Effector memory CD4-positive, alpha-beta T cell (primary cell): ENCODE results near the gene CCDC197.

Experiments used
- DNase-seq, 3 donors: peaks; one replicate each; pipeline ENCODE4 v3.0.0-alpha.2; 2020
- H3K27ac ChIP-seq: 2 replicates; pipeline ENCODE4 v1.7.0; 2013; ENCODE audit warnings: mild to moderate bottlenecking, low read length, moderate library complexity; ENCODE audit not compliant: insufficient read depth, poor library complexity, severe bottlenecking
- H3K27me3 ChIP-seq: replicated peaks from 2 replicates; pipeline ENCODE4 v1.7.0; 2013; ENCODE audit warnings: mild to moderate bottlenecking, low read length; ENCODE audit not compliant: insufficient read depth, control insufficient read depth, poor library complexity, severe bottlenecking
- H3K36me3 ChIP-seq: 2 replicates; pipeline ENCODE4 v1.7.0; 2013; ENCODE audit warnings: mild to moderate bottlenecking, low read length, moderate library complexity; ENCODE audit not compliant: control insufficient read depth, insufficient read depth
- H3K4me1 ChIP-seq: 2 replicates; pipeline ENCODE4 v1.7.0; 2013; ENCODE audit warnings: low read length, mild to moderate bottlenecking; ENCODE audit not compliant: control insufficient read depth, insufficient read depth, poor library complexity, severe bottlenecking
- H3K4me3 ChIP-seq: 2 replicates; pipeline ENCODE4 v1.7.0; 2013; ENCODE audit warnings: low read length, low read depth, mild to moderate bottlenecking; ENCODE audit not compliant: insufficient read depth, poor library complexity, severe bottlenecking
- H3K9me3 ChIP-seq: 2 replicates; pipeline ENCODE4 v1.7.0; 2013; ENCODE audit warnings: mild to moderate bottlenecking, low read length, moderate library complexity; ENCODE audit not compliant: control insufficient read depth

Gene CCDC197

GRCh38 chr14:93970965-93971634 is 26.0 kb upstream of the CCDC197 start:
- no peak for DNase-seq
- Histone ChIP-seq H3K27me3 (no peaks in the 10 kb centered on the region), H3K36me3 (no peaks in the 10 kb centered on the region), H3K4me3 (peak overlapping the region; percentile 54), H3K4me1 (peaks cover 16% of the 10 kb centered on the region), H3K27ac (peak overlapping the region; percentile 59), H3K9me3 (no peaks in the 10 kb centered on the region)

- Histone ChIP-seq H3K9me3 (no peaks in the 10 kb centered on the region), H3K4me1 (peaks cover 18% of the 10 kb centered on the region), H3K36me3 (no peaks in the 10 kb centered on the region), H3K27me3 (no peaks in the 10 kb centered on the region), H3K27ac (no peak overlapping the region), H3K4me3 (peak overlapping the region; percentile 54)
- DNase-seq = no peak
These were observed 25.5 kb upstream of the CCDC197 start for GRCh38 chr14:93971635-93972027.

DNA sequence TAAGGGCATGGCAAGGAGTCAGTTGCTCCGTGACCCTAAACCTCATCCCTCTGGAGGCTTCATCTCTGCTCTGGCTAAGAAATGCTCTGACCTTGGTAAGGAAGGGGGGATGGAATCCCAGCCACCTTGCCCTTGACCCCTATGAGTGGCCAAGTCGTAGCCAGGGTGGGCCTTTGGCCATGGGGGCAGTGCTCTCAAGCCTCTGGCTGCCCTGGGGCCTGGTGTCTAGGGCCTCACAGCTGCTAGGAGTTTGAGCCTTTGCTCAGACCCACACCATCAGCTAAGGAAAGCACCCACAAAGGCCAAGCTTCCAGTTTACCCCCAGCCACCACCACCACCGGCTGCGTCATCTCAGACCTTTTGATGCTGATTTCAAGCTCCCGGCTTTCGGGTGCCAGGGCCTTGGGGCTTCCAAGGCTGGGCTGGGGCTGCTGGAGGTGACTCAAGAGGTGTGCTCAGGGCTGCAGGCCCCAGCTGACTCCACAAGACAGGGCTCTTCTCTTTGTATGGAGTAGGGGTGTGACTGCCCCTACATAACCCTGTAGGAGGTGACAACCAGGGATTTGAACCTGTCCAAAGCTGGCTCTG is 24.4 kb upstream of the CCDC197 start:
- Histone ChIP-seq H3K27me3 (no peaks in the 10 kb centered on the region), H3K4me1 (peaks cover 20% of the 10 kb centered on the region), H3K36me3 (no peaks in the 10 kb centered on the region), H3K4me3 (no peak overlapping the region), H3K9me3 (no peaks in the 10 kb centered on the region), H3K27ac (no peak overlapping the region)
- no peak for DNase-seq

- peaks cover 23% of the 10 kb centered on the region for H3K4me1 ChIP-seq
- no peaks in the 10 kb centered on the region for H3K9me3 ChIP-seq
- H3K36me3 ChIP-seq = no peaks in the 10 kb centered on the region
- no peaks in the 10 kb centered on the region for H3K27me3 ChIP-seq
- H3K27ac ChIP-seq = no peak overlapping the region
- H3K4me3 ChIP-seq = no peak overlapping the region
- DNase-seq = no peak
These were observed 23.5 kb upstream of the CCDC197 start for GRCh38 chr14:93973607-93974006.

- no peaks in the 10 kb centered on the region for H3K27me3 ChIP-seq
These were observed 22.8 kb upstream of the CCDC197 start for GRCh38 chr14:93974299-93974698.

GRCh38 chr14:93974833-93975232 is 22.3 kb upstream of the CCDC197 start:
- no peak overlapping the region for H3K27ac ChIP-seq
- no peaks in the 10 kb centered on the region for H3K9me3 ChIP-seq
- H3K27me3 ChIP-seq = no peaks in the 10 kb centered on the region
- H3K4me1 ChIP-seq = peaks cover 30% of the 10 kb centered on the region
- no peak overlapping the region for H3K4me3 ChIP-seq
- no peaks in the 10 kb centered on the region for H3K36me3 ChIP-seq
- no peak for DNase-seq

More at GRCh38 chr14:93974299-93974698, 22.8 kb upstream of the CCDC197 start:
- no peak for DNase-seq
- H3K9me3 ChIP-seq = no peaks in the 10 kb centered on the region
- no peaks in the 10 kb centered on the region for H3K36me3 ChIP-seq
- H3K27ac ChIP-seq = no peak overlapping the region
- peaks cover 30% of the 10 kb centered on the region for H3K4me1 ChIP-seq
- no peak overlapping the region for H3K4me3 ChIP-seq

- Histone ChIP-seq H3K36me3 (no peaks in the 10 kb centered on the region), H3K9me3 (no peaks in the 10 kb centered on the region), H3K4me3 (peak overlapping the region; percentile 5), H3K27me3 (no peaks in the 10 kb centered on the region), H3K4me1 (peaks cover 21% of the 10 kb centered on the region), H3K27ac (no peak overlapping the region)
- no peak for DNase-seq
These were observed 21.2 kb upstream of the CCDC197 start for GRCh38 chr14:93975791-93976476.

- peaks cover 15% of the 10 kb centered on the region for H3K4me1 ChIP-seq
- peak within 1 kb of the TSS; percentile 5 for H3K4me3 ChIP-seq
- no peaks in the 10 kb centered on the region for H3K27me3 ChIP-seq
- no peak within 1 kb of the TSS for H3K27ac ChIP-seq
- DNase-seq = no peak
- no peaks in the 10 kb centered on the region for H3K9me3 ChIP-seq
- H3K36me3 ChIP-seq = no peaks in the 10 kb centered on the region
These were observed 20.5 kb upstream of the CCDC197 start, which contains the start of gene ASB2 for GRCh38 chr14:93976477-93977057. Gene ASB2, minus strand, starts transcription at chr14:93976570. Its CDS starts 12,031 bp downstream, at chr14:93964539.

- Histone ChIP-seq H3K9me3 (no peaks in the 10 kb centered on the region), H3K4me1 (peaks cover 14% of the 10 kb centered on the region), H3K4me3 (no peak overlapping the region), H3K36me3 (no peaks in the 10 kb centered on the region), H3K27me3 (no peaks in the 10 kb centered on the region), H3K27ac (no peak overlapping the region)
- no peak for DNase-seq
These were observed 19.9 kb upstream of the CCDC197 start for GRCh38 chr14:93977171-93977570.
